HS-5 (cell line): ENCODE data around the gene AFP.
"Not testable (repeated sequence)": the region's sequence is repeated elsewhere in the genome, so short reads cannot be mapped to it uniquely, and the experiment has no call there.

Source experiments
- DNase-seq: peaks from one replicate; pipeline ENCODE4 v3.0.0-alpha.2; 2012; ENCODE audit warnings: low read depth

The AFP gene

DNA sequence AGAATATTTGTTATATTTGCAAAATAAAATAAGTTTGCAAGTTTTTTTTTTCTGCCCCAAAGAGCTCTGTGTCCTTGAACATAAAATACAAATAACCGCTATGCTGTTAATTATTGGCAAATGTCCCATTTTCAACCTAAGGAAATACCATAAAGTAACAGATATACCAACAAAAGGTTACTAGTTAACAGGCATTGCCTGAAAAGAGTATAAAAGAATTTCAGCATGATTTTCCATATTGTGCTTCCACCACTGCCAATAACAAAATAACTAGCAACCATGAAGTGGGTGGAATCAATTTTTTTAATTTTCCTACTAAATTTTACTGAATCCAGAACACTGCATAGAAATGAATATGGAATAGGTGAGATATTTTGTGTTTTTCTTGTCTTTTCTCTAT, at the start of gene AFP:
Gene AFP (plus strand): TSS at position 238 of the 400 bp plus-strand sequence. CDS start 42 bp downstream, at position 280.
- DNase-seq: no peak

DNA sequence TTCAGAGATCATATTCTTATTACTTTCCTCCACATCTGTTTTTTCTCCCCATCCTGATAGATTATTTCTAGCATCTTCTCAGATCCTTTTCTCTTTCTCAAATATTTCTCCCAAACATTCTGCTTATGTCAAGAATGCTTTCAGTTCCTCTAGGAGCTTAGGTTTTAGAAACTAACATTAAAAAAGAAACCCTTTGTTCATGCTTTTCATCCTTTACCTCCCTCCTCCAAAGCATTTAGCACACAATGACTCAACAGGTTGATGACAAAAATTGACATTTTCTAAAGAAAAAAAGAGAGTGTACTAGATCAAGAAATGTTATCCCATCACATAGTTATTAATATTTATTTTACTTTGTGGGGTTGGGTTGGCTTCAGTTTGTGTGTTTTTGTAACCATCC, 48.5 kb upstream of the AFP start:
- no peak for DNase-seq

DNA sequence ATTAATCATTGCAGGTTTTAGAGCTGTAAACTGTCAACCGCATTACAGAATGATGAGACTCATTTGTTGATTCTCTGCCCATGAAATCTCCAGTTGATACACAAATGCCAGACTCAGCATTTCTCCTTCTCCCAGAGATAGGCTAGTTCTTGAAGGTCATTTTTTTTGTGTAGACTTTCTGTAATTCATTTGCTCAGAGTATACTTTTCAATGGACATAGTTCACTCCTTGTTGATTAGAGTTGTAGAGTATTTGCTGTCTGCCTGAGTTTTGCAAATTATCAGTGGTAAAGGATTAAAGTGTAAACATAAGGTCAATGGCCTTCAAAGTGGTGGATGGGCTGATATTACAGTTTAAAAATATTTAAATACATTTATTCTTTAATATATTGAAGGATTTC, 47.1 kb upstream of the AFP start:
- DNase-seq: no peak

DNA sequence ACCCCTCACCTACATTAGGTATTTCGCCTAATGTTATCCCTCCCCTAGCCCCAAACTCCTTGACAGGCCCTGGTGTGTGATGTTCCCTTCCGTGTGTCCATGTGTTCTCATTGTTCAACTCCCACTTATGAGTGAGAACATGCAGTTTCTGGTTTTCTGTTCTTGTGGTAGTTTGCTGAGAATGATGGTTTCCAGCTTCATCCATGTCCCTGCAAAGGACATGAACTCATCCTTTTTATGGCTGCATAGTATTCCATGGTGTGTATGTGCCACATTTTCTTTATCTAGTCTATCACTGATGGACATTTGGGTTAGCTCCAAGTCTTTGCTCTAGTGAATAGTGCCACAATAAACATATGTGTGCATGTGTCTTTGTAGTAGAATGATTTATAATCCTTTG, 46.4 kb upstream of the AFP start:
- DNase-seq: not testable (repeated sequence)

DNA sequence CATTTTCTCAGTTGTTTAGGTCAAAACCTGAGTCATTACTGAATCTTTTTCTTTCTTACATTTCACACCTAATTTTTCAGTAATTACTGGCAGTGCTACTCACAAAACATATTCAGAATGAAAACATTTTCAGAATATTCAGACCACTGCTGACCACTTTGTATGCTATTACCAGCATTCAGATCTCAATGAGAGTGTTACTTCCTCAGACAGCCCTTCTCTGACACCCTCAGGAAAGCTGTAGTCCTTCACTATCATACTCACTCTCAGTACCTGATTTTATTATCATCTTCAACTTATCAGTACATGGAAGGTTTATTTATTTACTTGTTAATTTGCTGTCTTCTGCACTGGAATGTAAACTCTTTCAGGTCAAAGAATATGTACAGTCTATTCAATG, 44.2 kb upstream of the AFP start:
- DNase-seq: no peak

DNA sequence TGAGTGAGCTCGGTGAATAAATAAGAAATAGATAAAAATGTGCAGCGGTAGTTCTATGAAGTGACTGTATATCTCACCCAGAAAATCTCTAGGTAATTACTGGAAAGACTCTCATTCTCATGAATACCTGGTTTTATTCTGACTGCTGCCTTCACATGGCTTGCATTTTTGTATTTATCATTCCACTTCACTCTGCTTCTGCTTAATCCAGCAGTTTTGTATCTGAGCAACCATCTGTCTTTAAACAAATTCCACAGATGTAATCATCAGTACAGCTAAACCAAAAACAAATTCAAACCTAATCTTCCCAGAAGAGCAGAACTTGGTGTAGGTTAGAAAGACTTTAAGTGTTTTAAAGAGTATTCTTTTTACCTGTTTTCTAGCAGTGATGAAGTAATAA, 43.1 kb upstream of the AFP start:
- no peak for DNase-seq

DNA sequence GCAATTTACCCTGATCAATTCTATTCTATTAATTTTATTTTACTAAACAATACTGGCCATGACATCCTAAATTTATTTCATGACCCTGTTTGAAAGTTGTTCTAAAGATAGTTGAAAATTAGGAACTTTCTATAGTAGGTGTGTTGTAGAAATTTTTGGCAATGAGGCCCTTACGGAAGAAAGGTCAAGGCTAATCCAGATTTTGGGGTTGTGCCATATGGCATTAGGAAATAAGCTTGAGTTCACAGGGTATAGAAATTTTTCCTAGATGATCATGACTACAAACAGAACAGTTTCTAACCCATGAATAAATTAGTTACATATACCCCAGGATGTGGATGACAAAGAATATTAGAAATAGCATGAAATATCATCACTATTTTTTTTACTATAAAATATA, 39.7 kb upstream of the AFP start:
- no peak for DNase-seq

DNA sequence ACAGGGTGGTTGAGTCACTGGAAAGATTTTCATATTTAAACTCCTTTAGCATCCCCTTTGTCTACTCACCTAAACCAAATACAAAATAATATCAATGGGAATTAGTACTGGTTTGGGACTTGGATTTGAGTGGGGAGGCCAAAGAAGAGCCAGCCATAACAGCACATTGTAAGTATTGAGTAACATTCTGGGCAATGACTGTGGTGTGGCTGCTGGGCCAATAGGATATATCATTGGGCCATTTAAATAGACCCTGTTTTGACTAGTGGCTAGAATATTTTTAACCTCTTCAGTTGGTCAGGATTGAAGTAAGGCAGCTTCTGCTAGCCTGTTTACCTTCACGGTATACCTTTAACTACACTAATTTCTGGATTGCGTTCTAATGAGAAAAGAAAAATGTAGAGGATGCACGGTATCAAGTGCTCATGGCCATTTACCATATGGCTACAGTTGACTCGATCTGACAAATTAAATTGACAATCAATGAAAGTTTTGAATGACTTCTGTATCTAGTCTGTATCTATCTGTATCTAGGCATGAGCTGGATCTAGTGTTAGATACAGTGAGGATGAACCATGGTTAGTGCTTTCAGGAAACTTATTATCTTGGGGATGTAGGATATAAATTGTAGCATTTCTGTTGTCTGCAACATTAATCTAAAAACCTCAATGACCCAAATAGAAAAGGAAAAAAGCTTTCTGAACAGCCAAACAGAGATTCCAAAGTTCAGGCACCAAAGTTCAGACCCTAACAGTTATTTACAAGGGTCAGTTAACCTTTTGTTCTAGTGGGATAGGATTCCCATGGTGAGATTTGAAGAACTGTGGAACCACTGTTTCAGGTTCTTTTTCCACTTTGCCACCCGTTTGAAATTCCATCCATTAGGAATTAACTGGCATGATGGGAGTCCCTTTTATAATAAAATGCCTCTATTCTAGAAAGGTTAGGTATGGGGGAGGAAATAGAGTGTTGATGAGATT, 38.7 kb upstream of the AFP start:
- no peak for DNase-seq

DNA sequence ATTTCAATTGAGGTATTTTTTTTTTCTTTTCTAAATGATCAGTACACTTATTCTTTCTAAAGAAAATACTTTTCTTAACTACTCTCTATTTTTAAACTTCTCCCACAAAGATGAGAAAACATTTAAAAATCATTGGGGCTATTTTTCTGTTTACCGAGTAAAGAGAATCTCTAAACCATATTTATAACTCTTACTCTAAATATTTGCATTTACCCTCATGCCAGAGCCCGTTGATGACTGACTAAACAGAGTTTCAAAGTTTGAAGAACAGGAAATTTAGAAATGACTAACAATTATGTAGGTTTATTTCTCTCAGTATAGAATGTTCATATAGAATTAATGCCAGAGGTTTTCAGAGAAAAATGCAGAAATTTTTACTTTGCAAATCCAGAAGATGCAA, 34.6 kb upstream of the AFP start:
- DNase-seq: no peak

DNA sequence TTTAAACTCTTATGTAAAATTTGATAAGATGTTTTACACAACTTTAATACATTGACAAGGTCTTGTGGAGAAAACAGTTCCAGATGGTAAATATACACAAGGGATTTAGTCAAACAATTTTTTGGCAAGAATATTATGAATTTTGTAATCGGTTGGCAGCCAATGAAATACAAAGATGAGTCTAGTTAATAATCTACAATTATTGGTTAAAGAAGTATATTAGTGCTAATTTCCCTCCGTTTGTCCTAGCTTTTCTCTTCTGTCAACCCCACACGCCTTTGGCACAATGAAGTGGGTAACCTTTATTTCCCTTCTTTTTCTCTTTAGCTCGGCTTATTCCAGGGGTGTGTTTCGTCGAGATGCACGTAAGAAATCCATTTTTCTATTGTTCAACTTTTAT, 32.0 kb upstream of the AFP start, which contains the start of gene ALB:
Gene ALB (plus strand): TSS at position 246 of the 400 bp plus-strand sequence. CDS start 41 bp downstream, at position 287.
- no peak for DNase-seq

DNA sequence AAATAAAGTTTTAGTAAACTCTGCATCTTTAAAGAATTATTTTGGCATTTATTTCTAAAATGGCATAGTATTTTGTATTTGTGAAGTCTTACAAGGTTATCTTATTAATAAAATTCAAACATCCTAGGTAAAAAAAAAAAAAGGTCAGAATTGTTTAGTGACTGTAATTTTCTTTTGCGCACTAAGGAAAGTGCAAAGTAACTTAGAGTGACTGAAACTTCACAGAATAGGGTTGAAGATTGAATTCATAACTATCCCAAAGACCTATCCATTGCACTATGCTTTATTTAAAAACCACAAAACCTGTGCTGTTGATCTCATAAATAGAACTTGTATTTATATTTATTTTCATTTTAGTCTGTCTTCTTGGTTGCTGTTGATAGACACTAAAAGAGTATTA, 31.6 kb upstream of the AFP start:
- no peak for DNase-seq

DNA sequence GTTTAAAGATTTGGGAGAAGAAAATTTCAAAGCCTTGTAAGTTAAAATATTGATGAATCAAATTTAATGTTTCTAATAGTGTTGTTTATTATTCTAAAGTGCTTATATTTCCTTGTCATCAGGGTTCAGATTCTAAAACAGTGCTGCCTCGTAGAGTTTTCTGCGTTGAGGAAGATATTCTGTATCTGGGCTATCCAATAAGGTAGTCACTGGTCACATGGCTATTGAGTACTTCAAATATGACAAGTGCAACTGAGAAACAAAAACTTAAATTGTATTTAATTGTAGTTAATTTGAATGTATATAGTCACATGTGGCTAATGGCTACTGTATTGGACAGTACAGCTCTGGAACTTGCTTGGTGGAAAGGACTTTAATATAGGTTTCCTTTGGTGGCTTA, 30.9 kb upstream of the AFP start:
- no peak for DNase-seq

DNA sequence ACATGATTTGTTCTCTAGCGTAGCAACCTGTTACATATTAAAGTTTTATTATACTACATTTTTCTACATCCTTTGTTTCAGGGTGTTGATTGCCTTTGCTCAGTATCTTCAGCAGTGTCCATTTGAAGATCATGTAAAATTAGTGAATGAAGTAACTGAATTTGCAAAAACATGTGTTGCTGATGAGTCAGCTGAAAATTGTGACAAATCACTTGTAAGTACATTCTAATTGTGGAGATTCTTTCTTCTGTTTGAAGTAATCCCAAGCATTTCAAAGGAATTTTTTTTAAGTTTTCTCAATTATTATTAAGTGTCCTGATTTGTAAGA, 29.5 kb upstream of the AFP start:
- no peak for DNase-seq

DNA sequence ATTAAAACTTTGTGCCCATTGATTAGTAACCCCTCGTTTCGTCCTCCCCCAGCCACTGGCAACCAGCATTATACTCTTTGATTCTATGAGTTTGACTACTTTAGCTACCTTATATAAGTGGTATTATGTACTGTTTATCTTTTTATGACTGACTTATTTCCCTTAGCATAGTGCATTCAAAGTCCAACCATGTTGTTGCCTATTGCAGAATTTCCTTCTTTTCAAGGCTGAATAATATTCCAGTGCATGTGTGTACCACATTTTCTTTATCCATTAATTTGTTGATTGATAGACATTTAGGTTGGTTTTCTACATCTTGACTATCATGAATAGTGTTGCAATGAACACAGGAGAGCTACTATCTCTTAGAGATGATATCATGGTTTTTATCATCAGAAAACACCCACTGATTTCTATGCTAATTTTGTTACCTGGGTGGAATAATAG, 28.8 kb upstream of the AFP start:
- no peak for DNase-seq

DNA sequence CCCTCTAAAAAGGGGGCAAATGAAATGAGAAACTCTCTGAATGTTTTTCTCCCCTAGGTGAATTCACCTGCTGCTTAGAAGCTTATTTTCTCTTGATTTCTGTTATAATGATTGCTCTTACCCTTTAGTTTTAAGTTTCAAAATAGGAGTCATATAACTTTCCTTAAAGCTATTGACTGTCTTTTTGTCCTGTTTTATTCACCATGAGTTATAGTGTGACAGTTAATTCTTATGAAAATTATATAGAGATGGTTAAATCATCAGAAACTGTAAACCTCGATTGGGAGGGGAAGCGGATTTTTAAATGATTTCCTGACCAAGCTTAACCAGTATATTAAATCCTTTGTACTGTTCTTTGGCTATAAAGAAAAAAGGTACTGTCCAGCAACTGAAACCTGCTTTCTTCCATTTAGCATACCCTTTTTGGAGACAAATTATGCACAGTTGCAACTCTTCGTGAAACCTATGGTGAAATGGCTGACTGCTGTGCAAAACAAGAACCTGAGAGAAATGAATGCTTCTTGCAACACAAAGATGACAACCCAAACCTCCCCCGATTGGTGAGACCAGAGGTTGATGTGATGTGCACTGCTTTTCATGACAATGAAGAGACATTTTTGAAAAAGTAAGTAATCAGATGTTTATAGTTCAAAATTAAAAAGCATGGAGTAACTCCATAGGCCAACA, 27.7 kb upstream of the AFP start:
- DNase-seq: no peak

DNA sequence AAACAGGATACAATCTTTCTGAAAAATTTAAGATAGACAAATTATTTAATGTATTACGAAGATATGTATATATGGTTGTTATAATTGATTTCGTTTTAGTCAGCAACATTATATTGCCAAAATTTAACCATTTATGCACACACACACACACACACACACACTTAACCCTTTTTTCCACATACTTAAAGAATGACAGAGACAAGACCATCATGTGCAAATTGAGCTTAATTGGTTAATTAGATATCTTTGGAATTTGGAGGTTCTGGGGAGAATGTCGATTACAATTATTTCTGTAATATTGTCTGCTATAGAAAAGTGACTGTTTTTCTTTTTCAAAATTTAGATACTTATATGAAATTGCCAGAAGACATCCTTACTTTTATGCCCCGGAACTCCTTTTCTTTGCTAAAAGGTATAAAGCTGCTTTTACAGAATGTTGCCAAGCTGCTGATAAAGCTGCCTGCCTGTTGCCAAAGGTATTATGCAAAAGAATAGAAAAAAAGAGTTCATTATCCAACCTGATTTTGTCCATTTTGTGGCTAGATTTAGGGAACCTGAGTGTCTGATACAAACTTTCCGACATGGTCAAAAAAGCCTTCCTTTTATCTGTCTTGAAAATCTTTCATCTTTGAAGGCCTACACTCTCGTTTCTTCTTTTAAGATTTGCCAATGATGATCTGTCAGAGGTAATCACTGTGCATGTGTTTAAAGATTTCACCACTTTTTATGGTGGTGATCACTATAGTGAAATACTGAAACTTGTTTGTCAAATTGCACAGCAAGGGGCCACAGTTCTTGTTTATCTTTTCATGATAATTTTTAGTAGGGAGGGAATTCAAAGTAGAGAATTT, 26.8 kb upstream of the AFP start:
- DNase-seq: no peak

DNA sequence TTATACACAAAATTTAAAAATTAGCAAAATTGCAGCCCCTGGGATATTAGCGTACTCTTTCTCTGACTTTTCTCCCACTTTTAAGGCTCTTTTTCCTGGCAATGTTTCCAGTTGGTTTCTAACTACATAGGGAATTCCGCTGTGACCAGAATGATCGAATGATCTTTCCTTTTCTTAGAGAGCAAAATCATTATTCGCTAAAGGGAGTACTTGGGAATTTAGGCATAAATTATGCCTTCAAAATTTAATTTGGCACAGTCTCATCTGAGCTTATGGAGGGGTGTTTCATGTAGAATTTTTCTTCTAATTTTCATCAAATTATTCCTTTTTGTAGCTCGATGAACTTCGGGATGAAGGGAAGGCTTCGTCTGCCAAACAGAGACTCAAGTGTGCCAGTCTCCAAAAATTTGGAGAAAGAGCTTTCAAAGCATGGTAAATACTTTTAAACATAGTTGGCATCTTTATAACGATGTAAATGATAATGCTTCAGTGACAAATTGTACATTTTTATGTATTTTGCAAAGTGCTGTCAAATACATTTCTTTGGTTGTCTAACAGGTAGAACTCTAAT, 26.0 kb upstream of the AFP start:
- DNase-seq: no peak

DNA sequence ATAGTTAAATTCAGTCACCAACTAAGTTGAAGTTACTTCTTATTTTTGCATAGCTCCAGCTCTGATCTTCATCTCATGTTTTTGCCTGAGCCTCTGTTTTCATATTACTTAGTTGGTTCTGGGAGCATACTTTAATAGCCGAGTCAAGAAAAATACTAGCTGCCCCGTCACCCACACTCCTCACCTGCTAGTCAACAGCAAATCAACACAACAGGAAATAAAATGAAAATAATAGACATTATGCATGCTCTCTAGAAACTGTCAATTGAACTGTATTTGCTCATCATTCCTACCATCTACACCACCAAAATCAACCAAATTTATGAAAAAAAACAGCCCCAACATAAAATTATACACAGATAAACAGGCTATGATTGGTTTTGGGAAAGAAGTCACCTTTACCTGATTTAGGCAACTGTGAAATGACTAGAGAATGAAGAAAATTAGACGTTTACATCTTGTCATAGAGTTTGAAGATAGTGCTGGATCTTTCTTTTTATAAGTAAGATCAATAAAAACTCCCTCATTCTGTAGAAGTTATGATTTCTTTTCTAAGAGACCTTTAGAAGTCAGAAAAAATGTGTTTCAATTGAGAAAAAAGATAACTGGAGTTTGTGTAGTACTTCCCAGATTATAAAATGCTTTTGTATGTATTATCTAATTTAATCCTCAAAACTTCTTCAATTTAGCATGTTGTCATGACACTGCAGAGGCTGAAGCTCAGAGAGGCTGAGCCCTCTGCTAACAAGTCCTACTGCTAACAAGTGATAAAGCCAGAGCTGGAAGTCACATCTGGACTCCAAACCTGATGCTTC, 24.9 kb upstream of the AFP start:
- no peak for DNase-seq

DNA sequence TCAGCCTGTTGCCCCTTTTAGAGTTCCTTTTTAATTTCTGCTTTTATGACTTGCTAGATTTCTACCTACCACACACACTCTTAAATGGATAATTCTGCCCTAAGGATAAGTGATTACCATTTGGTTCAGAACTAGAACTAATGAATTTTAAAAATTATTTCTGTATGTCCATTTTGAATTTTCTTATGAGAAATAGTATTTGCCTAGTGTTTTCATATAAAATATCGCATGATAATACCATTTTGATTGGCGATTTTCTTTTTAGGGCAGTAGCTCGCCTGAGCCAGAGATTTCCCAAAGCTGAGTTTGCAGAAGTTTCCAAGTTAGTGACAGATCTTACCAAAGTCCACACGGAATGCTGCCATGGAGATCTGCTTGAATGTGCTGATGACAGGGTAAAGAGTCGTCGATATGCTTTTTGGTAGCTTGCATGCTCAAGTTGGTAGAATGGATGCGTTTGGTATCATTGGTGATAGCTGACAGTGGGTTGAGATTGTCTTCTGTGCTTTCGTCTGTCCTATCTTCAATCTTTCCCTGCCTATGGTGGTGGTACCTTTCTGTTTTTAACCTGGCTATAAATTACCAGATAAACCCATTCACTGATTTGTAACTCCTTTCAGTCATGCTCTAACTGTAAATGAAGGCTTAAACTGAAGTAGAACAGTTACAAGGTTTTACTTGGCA, 24.1 kb upstream of the AFP start:
- DNase-seq: no peak

DNA sequence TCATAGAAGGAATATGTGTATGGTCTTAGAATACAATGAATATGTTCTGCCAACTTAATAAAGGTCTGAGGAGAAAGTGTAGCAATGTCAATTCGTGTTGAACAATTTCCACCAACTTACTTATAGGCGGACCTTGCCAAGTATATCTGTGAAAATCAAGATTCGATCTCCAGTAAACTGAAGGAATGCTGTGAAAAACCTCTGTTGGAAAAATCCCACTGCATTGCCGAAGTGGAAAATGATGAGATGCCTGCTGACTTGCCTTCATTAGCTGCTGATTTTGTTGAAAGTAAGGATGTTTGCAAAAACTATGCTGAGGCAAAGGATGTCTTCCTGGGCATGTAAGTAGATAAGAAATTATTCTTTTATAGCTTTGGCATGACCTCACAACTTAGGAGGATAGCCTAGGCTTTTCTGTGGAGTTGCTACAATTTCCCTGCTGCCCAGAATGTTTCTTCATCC, 22.7 kb upstream of the AFP start:
- no peak for DNase-seq

DNA sequence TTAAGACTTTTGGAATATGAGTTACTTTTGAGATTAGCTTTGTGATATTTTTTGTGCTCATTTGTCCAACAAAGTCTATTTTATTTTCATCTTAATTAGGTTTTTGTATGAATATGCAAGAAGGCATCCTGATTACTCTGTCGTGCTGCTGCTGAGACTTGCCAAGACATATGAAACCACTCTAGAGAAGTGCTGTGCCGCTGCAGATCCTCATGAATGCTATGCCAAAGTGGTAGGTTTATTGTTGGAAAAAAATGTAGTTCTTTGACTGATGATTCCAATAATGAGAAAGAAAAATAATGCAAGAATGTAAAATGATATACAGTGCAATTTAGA, 21.1 kb upstream of the AFP start:
- no peak for DNase-seq
